OCI-LY7 (cell line): ENCODE measurements around the gene PBX2. TPM values are rescaled to one million over a fixed set of nuclear protein-coding genes. Genes with fewer than 3 reads are reported as not detected.

ENCODE experiments used
- BruUV-seq: library from RNA; stranded (reverse); fragments of 400-500 nt; replicated peaks from 2 replicates; lab custom pipeline; 2021; lab: Mats Ljungman, UMichigan
- CTCF ChIA-PET: fragments of 300-600 bp; sonication (Branson Sonifier 250); formaldehyde crosslinking; loops from one replicate; lab custom pipeline; 2022; ENCODE audit warnings: antibody characterized with exemption; ENCODE audit not compliant: unreplicated experiment; lab: Charles Lee
- POLR2A ChIA-PET: fragments of 300-600 bp; sonication (Branson Sonifier 250); formaldehyde crosslinking; loops from one replicate; lab custom pipeline; 2022; ENCODE audit warnings: antibody characterized with exemption; lab: Charles Lee
- DNase-seq: peaks from one replicate; pipeline ENCODE4 v3.0.0-alpha.2; 2015; ENCODE audit warnings: low spot score
- H2AFZ ChIP-seq: fragments of 200-600 bp; sonication (generic), shearing (Covaris generic); 2 replicates; pipeline ENCODE4 v1.6.1; 2014; ENCODE audit warnings: mild to moderate bottlenecking, antibody characterized with exemption, low read length, moderate library complexity
- H3K27ac ChIP-seq: fragments of 200-600 bp; sonication (generic); 2 replicates; pipeline ENCODE4 v1.5.1; 2014; ENCODE audit warnings: mixed run types, low read depth, mild to moderate bottlenecking, moderate library complexity, low read length, inconsistent platforms; ENCODE audit not compliant: poor library complexity, severe bottlenecking
- H3K36me3 ChIP-seq: fragments of 200-600 bp; sonication (generic); 2 replicates; pipeline ENCODE4 v1.6.1; 2014; ENCODE audit warnings: mild to moderate bottlenecking, antibody characterized with exemption, low read length, moderate library complexity, mixed read lengths; ENCODE audit not compliant: insufficient read depth
- H3K4me1 ChIP-seq: fragments of 200-600 bp; sonication (generic); 2 replicates; pipeline ENCODE4 v1.5.1; 2014; ENCODE audit warnings: mild to moderate bottlenecking, low read length; ENCODE audit not compliant: insufficient read depth, poor library complexity, severe bottlenecking
- H3K4me2 ChIP-seq: fragments of 200-600 bp; sonication (generic); 2 replicates; pipeline ENCODE4 v1.6.1; 2014; ENCODE audit warnings: mild to moderate bottlenecking, low read length
- H3K4me3 ChIP-seq: fragments of 200-600 bp; sonication (generic); 2 replicates; pipeline ENCODE4 v1.5.1; 2014; ENCODE audit warnings: mild to moderate bottlenecking, low read depth, low read length; ENCODE audit not compliant: poor library complexity, severe bottlenecking
- H3K79me2 ChIP-seq: fragments of 200-600 bp; sonication (generic); 2 replicates; pipeline ENCODE4 v1.6.1; 2016; ENCODE audit warnings: low read depth, mild to moderate bottlenecking, low read length, moderate library complexity, mixed read lengths; ENCODE audit not compliant: insufficient read depth
- H3K9me2 ChIP-seq: fragments of 200-600 bp; sonication (generic); 2 replicates; pipeline ENCODE4 v1.6.1; 2016; ENCODE audit warnings: mild to moderate bottlenecking, low read length, mixed read lengths; ENCODE audit not compliant: insufficient read depth
- H3K9me3 ChIP-seq: fragments of 200-600 bp; sonication (generic); 2 replicates; pipeline ENCODE4 v1.6.1; 2014; ENCODE audit warnings: mild to moderate bottlenecking, mixed run types, low read length, mixed read lengths
- H4K20me1 ChIP-seq: fragments of 200-600 bp; sonication (generic); 2 replicates; pipeline ENCODE4 v1.6.1; 2014; ENCODE audit warnings: mild to moderate bottlenecking, antibody characterized with exemption, low read length, moderate library complexity, mixed read lengths; ENCODE audit not compliant: insufficient read depth
- CTCF ChIP-seq: fragments of 200-600 bp; sonication (generic); conservative IDR thresholded peaks from 2 replicates; pipeline ENCODE4 v1.5.1; 2014; ENCODE audit warnings: mild to moderate bottlenecking, antibody characterized with exemption, low read length, moderate library complexity, mixed read lengths
- EZH2phosphoT487 ChIP-seq: fragments of 200-600 bp; sonication (generic); IDR thresholded peaks from 2 replicates; pipeline ENCODE4 v1.6.1; 2018; ENCODE audit warnings: low read depth, borderline replicate concordance, mild to moderate bottlenecking, mixed run types, antibody characterized with exemption, low read length, moderate library complexity, mixed read lengths
- intact Hi-C: fragments of 100-400 bp; cut with micrococcal nuclease; formaldehyde crosslinking; loops from one replicate; pipeline ENCODE4 v1.10.0; 2022; ENCODE audit not compliant: unreplicated experiment
- microRNA-seq: library from miRNA; unstranded; fragments of <30 nt; microRNA quantifications from one replicate; pipeline ENCODE4 v1.2.0, GENCODE V29; 2022; ENCODE audit warnings: borderline replicate concordance
- small RNA-seq: library from RNA; depleted of rRNA; stranded (forward); fragments of <200 nt; gene quantifications from one replicate; pipeline ENCODE3, GENCODE V24; 2014
- total RNA-seq, 2 experiments: library from RNA; depleted of rRNA in 1 of 2; stranded (reverse); fragments of >200 nt in 1 of 2; shearing (Covaris generic) in 1 of 2; gene quantifications; 2 replicates each; pipeline ENCODE4 v1.2.3, GENCODE V29; 2014 to 2022

The PBX2 gene
- total RNA-seq, 2 experiments from 2014 or later, result 23.1 to 80.5 TPM

GRCh38 chr6:32139590-32139989 is 50.4 kb downstream of the PBX2 start:
- intact Hi-C loops, result no loop called here
- no peak overlapping the region for H3K27ac ChIP-seq
- TF ChIP-seq CTCF (no peak), EZH2phosphoT487 (no peak)
- no peak overlapping the region for H3K4me2 ChIP-seq
- H3K9me2 ChIP-seq, result no peaks in the 10 kb centered on the region
- H3K9me3 ChIP-seq, result no peaks in the 10 kb centered on the region
- no peaks in the 10 kb centered on the region for H3K36me3 ChIP-seq
- ChIA-PET CTCF (no interaction called here), POLR2A (interaction anchor here (0.5 kb wide), 1 partner anchor 20 kb away, joined by 3 read pairs; no protein-coding TSS in a partner anchor)
- no peak overlapping the region for H3K4me3 ChIP-seq
- no peak for DNase-seq
- no TSS peak for BruUV-seq
- H4K20me1 ChIP-seq, result no peaks in the 10 kb centered on the region
- H3K79me2 ChIP-seq, result no peaks in the 10 kb centered on the region
- H3K4me1 ChIP-seq, result no peaks in the 10 kb centered on the region
- H2AFZ ChIP-seq, result no peak overlapping the region

DNA sequence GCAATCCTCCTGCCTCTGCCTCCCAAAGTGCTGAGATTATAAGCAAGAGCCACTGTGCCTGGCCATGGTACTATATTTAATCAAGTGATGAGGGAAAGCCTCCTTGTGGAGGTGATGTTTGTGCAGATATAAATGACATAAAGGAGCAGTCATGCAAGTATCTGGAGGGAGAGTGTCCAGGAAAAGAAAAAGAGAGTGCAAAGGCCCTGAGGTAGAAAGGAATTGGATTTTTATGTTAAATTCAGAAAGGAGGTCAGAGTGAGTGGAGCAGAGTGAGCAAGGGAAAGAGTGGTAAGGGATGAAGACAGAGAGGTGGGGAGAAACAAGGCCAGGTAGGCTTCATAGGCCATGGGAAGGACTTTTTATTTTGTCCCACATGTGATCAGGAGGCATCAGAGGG is 52.5 kb downstream of the PBX2 start:
- H3K9me3 ChIP-seq, result no peaks in the 10 kb centered on the region
- no peaks in the 10 kb centered on the region for H3K36me3 ChIP-seq
- intact Hi-C loops, result no loop called here
- H3K4me1 ChIP-seq, result no peaks in the 10 kb centered on the region
- H4K20me1 ChIP-seq, result no peaks in the 10 kb centered on the region
- ChIA-PET CTCF (no interaction called here), POLR2A (no interaction called here)
- H2AFZ ChIP-seq, result no peak overlapping the region
- H3K9me2 ChIP-seq, result no peaks in the 10 kb centered on the region
- H3K4me2 ChIP-seq, result no peak overlapping the region
- no peak overlapping the region for H3K4me3 ChIP-seq
- H3K27ac ChIP-seq, result no peak overlapping the region
- TF ChIP-seq EZH2phosphoT487 (no peak), CTCF (no peak)
- DNase-seq, result no peak
- no TSS peak for BruUV-seq
- no peaks in the 10 kb centered on the region for H3K79me2 ChIP-seq

Small RNA genes within 50 kb of the gene (microRNA-seq; reads per million reads assigned to microRNA genes)
- gene MIR6721 (2.3 reads per million), gene MIR6833 (not detected)

Small RNA genes within 50 kb of the gene (small RNA-seq; reads per million reads assigned to genes)
- gene AL662884.1 (not detected), gene MIR6833 (not detected)

Other genes with a start within 250 kb of the PBX2 start
- gene CFB, start 244.1 kb downstream of the PBX2 start, total RNA-seq (2014; rRNA removed; shearing (Covaris generic)), result 1.1 TPM in 1 of 2 replicates, not detected in the other
- gene CFB, start 244.1 kb downstream of the PBX2 start, total RNA-seq (2022), result 1.2 and 2.4 TPM in 2 replicates
- 94.8 and 134 TPM in 2 replicates for gene NELFE, start 231.2 kb downstream of the PBX2 start, total RNA-seq (2014; rRNA removed; shearing (Covaris generic))
- gene NELFE, start 231.2 kb downstream of the PBX2 start, total RNA-seq (2022), result 76.1 and 77.8 TPM in 2 replicates
- gene SKIC2, start 231.0 kb downstream of the PBX2 start, total RNA-seq (2014; rRNA removed; shearing (Covaris generic)), result 45.8 and 62.2 TPM in 2 replicates
- 69.8 and 77.5 TPM in 2 replicates for gene SKIC2, start 231.0 kb downstream of the PBX2 start, total RNA-seq (2022)
- 34.9 and 36.5 TPM in 2 replicates for gene DXO, start 218.1 kb downstream of the PBX2 start, total RNA-seq (2014; rRNA removed; shearing (Covaris generic))
- 17.5 and 28.0 TPM in 2 replicates for gene DXO, start 218.1 kb downstream of the PBX2 start, total RNA-seq (2022)
- 2.2 and 2.9 TPM in 2 replicates for gene C4A, start 208.1 kb downstream of the PBX2 start, total RNA-seq (2014; rRNA removed; shearing (Covaris generic))
- 4.8 and 6.6 TPM in 2 replicates for gene C4A, start 208.1 kb downstream of the PBX2 start, total RNA-seq (2022)
- 2.5 and 2.9 TPM in 2 replicates for gene C4B, start 175.4 kb downstream of the PBX2 start, total RNA-seq (2014; rRNA removed; shearing (Covaris generic))
- gene C4B, start 175.4 kb downstream of the PBX2 start, total RNA-seq (2022), result 3.7 and 4.2 TPM in 2 replicates
- not detected in 2 replicates for gene CYP21A2, start 151.8 kb downstream of the PBX2 start, total RNA-seq (2014; rRNA removed; shearing (Covaris generic))
- not detected in 2 replicates for gene CYP21A2, start 151.8 kb downstream of the PBX2 start, total RNA-seq (2022)
- 1.7 and 7.1 TPM in 2 replicates for gene TNXB, start 80.9 kb downstream of the PBX2 start, total RNA-seq (2014; rRNA removed; shearing (Covaris generic))
- gene TNXB, start 80.9 kb downstream of the PBX2 start, total RNA-seq (2022), result 9.2 and 10.5 TPM in 2 replicates
- gene ATF6B, start 62.0 kb downstream of the PBX2 start, total RNA-seq (2014; rRNA removed; shearing (Covaris generic)), result 44.8 and 57.7 TPM in 2 replicates
- 122 and 125 TPM in 2 replicates for gene ATF6B, start 62.0 kb downstream of the PBX2 start, total RNA-seq (2022)
- 10.1 and 11.6 TPM in 2 replicates for gene FKBPL, start 59.9 kb downstream of the PBX2 start, total RNA-seq (2014; rRNA removed; shearing (Covaris generic))
- 8.2 and 8.4 TPM in 2 replicates for gene FKBPL, start 59.9 kb downstream of the PBX2 start, total RNA-seq (2022)
- gene PRRT1, start 38.3 kb downstream of the PBX2 start, total RNA-seq (2014; rRNA removed; shearing (Covaris generic)), result 0.13 and 0.47 TPM in 2 replicates
- gene PRRT1, start 38.3 kb downstream of the PBX2 start, total RNA-seq (2022), result 2.4 and 3.5 TPM in 2 replicates
- gene PPT2, start 36.1 kb downstream of the PBX2 start, total RNA-seq (2014; rRNA removed; shearing (Covaris generic)), result 111 and 130 TPM in 2 replicates
- 34.1 and 39.0 TPM in 2 replicates for gene PPT2, start 36.1 kb downstream of the PBX2 start, total RNA-seq (2022)
- gene EGFL8, start 25.6 kb downstream of the PBX2 start, total RNA-seq (2014; rRNA removed; shearing (Covaris generic)), result 7.4 and 11.4 TPM in 2 replicates
- gene EGFL8, start 25.6 kb downstream of the PBX2 start, total RNA-seq (2022), result 21.6 and 23.0 TPM in 2 replicates
- gene AGPAT1, start 14.1 kb downstream of the PBX2 start, total RNA-seq (2014; rRNA removed; shearing (Covaris generic)), result 18.0 and 24.5 TPM in 2 replicates
- gene AGPAT1, start 14.1 kb downstream of the PBX2 start, total RNA-seq (2022), result 28.1 and 30.1 TPM in 2 replicates
- gene RNF5, start 11.8 kb downstream of the PBX2 start, total RNA-seq (2014; rRNA removed; shearing (Covaris generic)), result 51.3 and 59.9 TPM in 2 replicates
- 50.6 and 56.1 TPM in 2 replicates for gene RNF5, start 11.8 kb downstream of the PBX2 start, total RNA-seq (2022)
- gene AGER, start 5.9 kb downstream of the PBX2 start, total RNA-seq (2014; rRNA removed; shearing (Covaris generic)), result 6.6 and 6.7 TPM in 2 replicates
- 26.9 and 29.9 TPM in 2 replicates for gene AGER, start 5.9 kb downstream of the PBX2 start, total RNA-seq (2022)
- 94.4 and 101 TPM in 2 replicates for gene GPSM3, start 2.4 kb upstream of the PBX2 start, total RNA-seq (2014; rRNA removed; shearing (Covaris generic))
- gene GPSM3, start 2.4 kb upstream of the PBX2 start, total RNA-seq (2022), result 99.9 and 100 TPM in 2 replicates
- 0.93 and 1.4 TPM in 2 replicates for gene NOTCH4, start 33.9 kb upstream of the PBX2 start, total RNA-seq (2014; rRNA removed; shearing (Covaris generic))
- gene NOTCH4, start 33.9 kb upstream of the PBX2 start, total RNA-seq (2022), result 2.1 and 2.4 TPM in 2 replicates
- gene TSBP1, start 181.7 kb upstream of the PBX2 start, total RNA-seq (2014; rRNA removed; shearing (Covaris generic)), result not detected in 2 replicates
- gene TSBP1, start 181.7 kb upstream of the PBX2 start, total RNA-seq (2022), result not detected in 2 replicates
- gene BTNL2, start 217.0 kb upstream of the PBX2 start, total RNA-seq (2014; rRNA removed; shearing (Covaris generic)), result 2.9 and 3.1 TPM in 2 replicates
- 4.9 and 5.1 TPM in 2 replicates for gene BTNL2, start 217.0 kb upstream of the PBX2 start, total RNA-seq (2022)
- 1,088 and 1,231 TPM in 2 replicates for gene HLA-DRA, start 249.7 kb upstream of the PBX2 start, total RNA-seq (2014; rRNA removed; shearing (Covaris generic))
- 552 and 585 TPM in 2 replicates for gene HLA-DRA, start 249.7 kb upstream of the PBX2 start, total RNA-seq (2022)